COLO668 (cell line): ENCODE measurements around the gene GRIA3.
"Not testable (repeated sequence)": the region's sequence is repeated elsewhere in the genome, so short reads cannot be mapped to it uniquely, and the experiment has no call there.

Experiments
- DNase-seq: peaks from one replicate; lab custom pipeline; 2025; ENCODE audit not compliant: unreplicated experiment; lab: John Stamatoyannopoulos, UW

GRIA3 gene

GRCh38 chrX:123518791-123519190 lies 334.7 kb downstream of the GRIA3 start:
- no peak for DNase-seq

- DNase-seq: no peak
Observed at GRCh38 chrX:123525123-123525725, 341.1 kb downstream of the GRIA3 start.

- DNase-seq: not testable (repeated sequence)
Observed at GRCh38 chrX:123530726-123531125, 346.6 kb downstream of the GRIA3 start.
